IPS DF 4.7 (cell line): ENCODE measurements around the gene ZMIZ1.
"Not testable (repeated sequence)": the region's sequence is repeated elsewhere in the genome, so short reads cannot be mapped to it uniquely, and the experiment has no call there.

Source experiments
- DNase-seq: peaks from one replicate; pipeline ENCODE4 v3.0.0-alpha.2; 2013; ENCODE audit warnings: low spot score; ENCODE audit errors: extremely low read depth

ZMIZ1 gene

GRCh38 chr10:79277579-79278269 is 209.0 kb downstream of the ZMIZ1 start:
- no peak for DNase-seq

GRCh38 chr10:79279047-79279446 is 210.3 kb downstream of the ZMIZ1 start:
- not testable (repeated sequence) for DNase-seq

- DNase-seq, result no peak
These were observed 212.2 kb downstream of the ZMIZ1 start for GRCh38 chr10:79280956-79281355.

- DNase-seq, result no peak
These were observed 213.6 kb downstream of the ZMIZ1 start for GRCh38 chr10:79282388-79282787.

GRCh38 chr10:79283616-79284015 is 214.8 kb downstream of the ZMIZ1 start:
- DNase-seq, result no peak

- no peak for DNase-seq
These were observed 215.5 kb downstream of the ZMIZ1 start for GRCh38 chr10:79284158-79284871.

GRCh38 chr10:79285315-79286197 is 216.8 kb downstream of the ZMIZ1 start:
- no peak for DNase-seq

- no peak for DNase-seq
These were observed 217.7 kb downstream of the ZMIZ1 start for GRCh38 chr10:79286318-79286951.

- DNase-seq, result no peak
These were observed 219.4 kb downstream of the ZMIZ1 start for GRCh38 chr10:79287973-79288723.

GRCh38 chr10:79289801-79290200 is 221.0 kb downstream of the ZMIZ1 start:
- DNase-seq, result no peak

- DNase-seq, result no peak
These were observed 223.4 kb downstream of the ZMIZ1 start for GRCh38 chr10:79292026-79292766.

GRCh38 chr10:79292891-79293746 is 224.4 kb downstream of the ZMIZ1 start:
- no peak for DNase-seq

GRCh38 chr10:79293841-79294581 is 225.2 kb downstream of the ZMIZ1 start:
- no peak for DNase-seq

- no peak for DNase-seq
These were observed 226.8 kb downstream of the ZMIZ1 start for GRCh38 chr10:79295563-79295962.

GRCh38 chr10:79296431-79296830 is 227.7 kb downstream of the ZMIZ1 start:
- no peak for DNase-seq

GRCh38 chr10:79298403-79299244 is 229.9 kb downstream of the ZMIZ1 start:
- DNase-seq, result no peak

- DNase-seq, result no peak
These were observed 230.9 kb downstream of the ZMIZ1 start for GRCh38 chr10:79299397-79300241.
